HFF-Myc (cell line): ENCODE data around the gene CRYGC.
"Not testable (repeated sequence)": the region's sequence is repeated elsewhere in the genome, so short reads cannot be mapped to it uniquely, and the experiment has no call there.

Source experiments
- DNase-seq: peaks from one replicate; pipeline ENCODE4 v3.0.0-alpha.2; 2011; ENCODE audit warnings: low read depth; ENCODE audit errors: extremely low read depth
- H3K4me3 ChIP-seq: replicated peaks from 2 replicates; pipeline ENCODE4 v1.5.1; 2011; ENCODE audit warnings: low read depth, mild to moderate bottlenecking, control low read depth, low read length
- TF ChIP-seq, protein P1 (sequence below): IDR thresholded peaks from 2 replicates; pipeline ENCODE4 v1.5.1; 2012; ENCODE audit warnings: mild to moderate bottlenecking, low read depth, low read length, control low read depth; ENCODE audit errors: missing control alignments

Gene CRYGC

GRCh38 chr2:208127090-208127489 lies 2.5 kb downstream of the CRYGC start:
- no peak overlapping the region for H3K4me3 ChIP-seq
- TF ChIP-seq, protein P1, sequence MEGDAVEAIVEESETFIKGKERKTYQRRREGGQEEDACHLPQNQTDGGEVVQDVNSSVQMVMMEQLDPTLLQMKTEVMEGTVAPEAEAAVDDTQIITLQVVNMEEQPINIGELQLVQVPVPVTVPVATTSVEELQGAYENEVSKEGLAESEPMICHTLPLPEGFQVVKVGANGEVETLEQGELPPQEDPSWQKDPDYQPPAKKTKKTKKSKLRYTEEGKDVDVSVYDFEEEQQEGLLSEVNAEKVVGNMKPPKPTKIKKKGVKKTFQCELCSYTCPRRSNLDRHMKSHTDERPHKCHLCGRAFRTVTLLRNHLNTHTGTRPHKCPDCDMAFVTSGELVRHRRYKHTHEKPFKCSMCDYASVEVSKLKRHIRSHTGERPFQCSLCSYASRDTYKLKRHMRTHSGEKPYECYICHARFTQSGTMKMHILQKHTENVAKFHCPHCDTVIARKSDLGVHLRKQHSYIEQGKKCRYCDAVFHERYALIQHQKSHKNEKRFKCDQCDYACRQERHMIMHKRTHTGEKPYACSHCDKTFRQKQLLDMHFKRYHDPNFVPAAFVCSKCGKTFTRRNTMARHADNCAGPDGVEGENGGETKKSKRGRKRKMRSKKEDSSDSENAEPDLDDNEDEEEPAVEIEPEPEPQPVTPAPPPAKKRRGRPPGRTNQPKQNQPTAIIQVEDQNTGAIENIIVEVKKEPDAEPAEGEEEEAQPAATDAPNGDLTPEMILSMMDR = no peak
- DNase-seq = no peak

- no peak overlapping the region for H3K4me3 ChIP-seq
- DNase-seq = no peak
- TF ChIP-seq, protein P1 = no peak
Measured at GRCh38 chr2:208125251-208125650, 4.4 kb downstream of the CRYGC start.

DNA sequence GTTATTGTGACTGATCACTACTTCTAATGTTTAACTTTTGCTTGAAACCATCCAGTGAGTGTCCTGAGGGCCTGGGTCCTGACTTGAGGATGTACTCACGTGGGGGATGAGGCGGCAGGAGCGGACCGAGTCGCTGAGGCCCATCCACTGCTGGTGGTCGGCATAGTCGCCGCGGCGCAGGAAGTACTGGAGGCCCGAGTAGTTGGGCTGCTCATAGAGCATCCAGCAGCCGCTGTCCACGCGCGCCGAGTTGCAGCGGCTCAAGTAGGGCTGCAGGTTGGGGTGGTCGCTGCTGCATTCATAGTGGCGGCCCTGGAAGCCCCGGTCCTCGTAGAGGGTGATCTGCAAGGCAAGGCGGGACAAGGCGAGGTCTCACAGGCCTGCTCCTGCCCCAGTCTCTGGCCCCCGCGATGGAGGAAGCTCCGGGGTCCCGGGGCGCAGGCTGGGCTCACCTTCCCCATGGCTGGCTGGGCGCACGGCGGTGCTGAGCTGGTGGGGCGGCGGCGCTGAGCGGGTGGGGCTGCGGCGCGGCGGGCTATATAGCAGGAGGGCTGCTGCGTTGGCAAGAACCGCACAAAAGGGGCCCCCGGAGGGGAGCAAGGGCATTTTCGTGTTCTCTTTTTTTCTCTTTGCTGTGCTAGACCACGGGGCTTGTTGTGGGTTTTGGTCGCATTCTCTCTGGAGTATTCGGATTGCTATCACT lies 5.5 kb downstream of the CRYGC start, which contains the start of gene CRYGD:
Gene CRYGD (minus strand): TSS at position 512 of the 703 bp plus-strand sequence. CDS start 51 bp downstream, at position 461.
- not testable (repeated sequence) for DNase-seq, H3K4me3 ChIP-seq

DNA sequence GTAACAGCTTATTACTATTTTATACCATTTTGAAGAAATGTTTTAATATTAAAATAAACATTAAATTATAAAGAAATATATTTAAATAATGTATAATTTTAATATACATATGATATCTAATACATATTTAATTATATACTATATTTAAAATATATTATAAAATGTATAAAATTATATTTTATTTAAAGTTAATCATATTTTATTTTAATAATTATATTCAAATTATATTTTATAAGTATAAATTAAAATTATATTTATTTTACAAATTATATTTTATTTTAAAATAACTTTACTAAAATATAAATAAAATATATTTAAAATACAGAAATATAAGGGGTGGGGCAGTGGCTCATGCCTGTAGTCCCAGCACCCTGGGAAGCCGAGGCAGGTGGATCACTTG lies 7.4 kb downstream of the CRYGC start:
- no peak overlapping the region for H3K4me3 ChIP-seq
- DNase-seq = no peak
- TF ChIP-seq, protein P1 = no peak

- no peak for DNase-seq
- TF ChIP-seq, protein P1 = no peak
- no peak overlapping the region for H3K4me3 ChIP-seq
Measured at GRCh38 chr2:208118918-208119317, 10.7 kb downstream of the CRYGC start.

GRCh38 chr2:208117390-208117789 lies 12.2 kb downstream of the CRYGC start:
- H3K4me3 ChIP-seq, DNase-seq: not testable (repeated sequence)

DNA sequence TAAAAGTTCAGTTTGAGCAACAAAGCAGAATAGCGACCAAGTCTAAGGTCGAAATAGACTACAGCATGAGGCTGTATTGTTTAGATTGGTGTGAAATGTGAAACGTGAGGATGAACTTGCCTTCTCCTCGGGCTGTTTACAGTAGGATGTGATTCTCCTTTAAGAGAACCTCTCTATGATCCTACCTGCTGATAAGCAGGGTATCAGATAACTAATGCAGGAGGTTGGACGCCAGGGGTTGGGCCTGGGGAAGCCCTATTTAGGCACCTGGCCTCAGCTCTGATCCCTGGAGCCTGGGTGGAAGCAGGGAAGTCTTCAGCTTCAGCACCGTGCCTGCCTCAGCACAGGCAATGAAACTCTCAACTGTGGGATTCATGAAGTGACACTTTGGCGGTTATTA lies 16.7 kb downstream of the CRYGC start:
- no peak overlapping the region for H3K4me3 ChIP-seq
- DNase-seq = no peak
- TF ChIP-seq, protein P1 = no peak

DNA sequence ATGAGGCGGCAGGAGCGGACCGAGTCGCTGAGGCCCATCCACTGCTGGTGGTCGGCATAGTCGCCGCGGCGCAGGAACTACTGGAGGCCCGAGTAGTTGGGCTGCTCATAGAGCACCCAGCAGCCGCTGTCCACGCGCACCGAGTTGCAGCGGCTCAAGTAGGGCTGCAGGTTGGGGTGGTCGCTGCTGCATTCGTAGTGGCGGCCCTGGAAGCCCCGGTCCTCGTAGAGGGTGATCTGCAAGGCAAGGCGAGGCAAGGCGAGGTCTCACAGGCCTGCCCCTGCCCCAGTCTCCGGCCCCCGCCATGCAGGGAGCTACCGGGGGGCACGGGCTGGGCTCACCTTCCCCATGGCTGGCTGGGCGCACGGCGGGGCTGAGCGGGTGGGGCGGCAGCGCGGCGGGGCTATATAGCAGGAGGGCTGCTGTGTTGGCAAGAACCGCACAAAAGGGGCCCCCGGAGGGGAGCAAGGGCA lies 17.3 kb downstream of the CRYGC start:
- not testable (repeated sequence) for H3K4me3 ChIP-seq, DNase-seq
